ENCODE data around the gene IL18.
"Not testable (repeated sequence)": the region's sequence is repeated elsewhere in the genome, so short reads cannot be mapped to it uniquely, and the experiment has no call there.

IL18 gene

GRCh38 chr11:112172362-112172994, 8.6 kb upstream of the IL18 start:
- no peak for DNase-seq (ENCODE audit: low read depth)

GRCh38 chr11:112167145-112167544, 3.3 kb upstream of the IL18 start, which contains the start of gene TEX12:
Gene TEX12 (plus strand): TSS chr11:112167372. CDS start chr11:112169269, 1,897 bp downstream.
- no peak for DNase-seq (ENCODE audit: low read depth)

- no peak for DNase-seq (ENCODE audit: low read depth)
Measured at GRCh38 chr11:112166562-112166961, 2.7 kb upstream of the IL18 start.

DNA sequence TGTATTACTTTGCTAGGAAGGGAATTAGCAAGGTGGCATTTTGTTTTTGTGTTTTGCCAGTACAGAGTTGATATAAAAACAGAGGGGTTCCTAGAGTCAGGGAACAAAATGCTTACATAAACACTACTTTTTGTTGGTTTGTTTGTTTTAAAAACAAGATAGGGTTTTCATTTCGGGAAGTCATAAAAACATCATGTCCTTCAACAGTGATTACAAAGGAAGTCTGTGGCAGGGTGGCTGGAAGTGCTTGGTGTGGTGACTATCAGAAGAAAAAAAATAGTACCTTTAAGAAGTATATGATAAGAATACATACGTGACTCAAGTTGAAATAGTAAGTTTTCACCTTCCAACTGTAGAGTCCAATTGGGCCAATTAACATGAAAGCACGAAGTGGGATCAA, 1.2 kb upstream of the IL18 start:
- DNase-seq (ENCODE audit: low read depth), result no peak

DNA sequence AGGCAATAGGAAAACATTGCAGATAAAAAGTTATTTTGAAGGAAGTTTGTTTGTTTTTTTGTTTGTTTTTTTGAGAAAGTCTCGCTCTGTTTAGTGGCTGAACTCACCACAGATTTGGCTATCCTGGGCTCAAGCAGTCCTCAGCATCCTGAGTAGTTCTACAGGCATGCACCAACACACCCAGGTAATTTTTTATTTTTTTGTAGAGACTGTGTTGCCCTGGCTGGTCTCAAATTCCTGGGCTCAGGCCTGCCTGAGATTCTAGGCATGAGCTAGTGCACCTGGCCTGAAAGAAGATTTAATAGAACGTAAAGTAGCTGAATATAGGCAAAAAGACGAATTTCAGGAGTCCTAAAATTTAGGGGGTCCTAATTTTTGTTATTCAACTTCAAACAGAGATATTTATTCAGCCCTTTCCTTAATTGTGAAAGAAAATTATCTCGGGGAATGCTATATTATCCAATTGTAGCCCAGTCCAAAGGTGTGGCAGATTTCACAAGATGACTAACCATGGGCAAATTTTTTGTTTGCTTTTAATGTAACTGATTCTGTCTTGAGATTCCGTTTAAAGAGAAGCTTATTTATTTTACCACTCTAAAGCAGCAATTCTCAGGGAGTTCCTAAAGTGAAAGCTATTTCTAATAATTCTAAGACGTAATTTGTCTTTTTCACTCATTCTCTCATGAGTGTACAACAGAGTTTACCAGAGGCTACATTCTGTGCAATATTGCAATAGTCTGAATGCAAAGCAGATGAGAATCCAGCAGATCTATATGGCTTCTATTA, 940 bp downstream of the IL18 start:
- no peak for DNase-seq (ENCODE audit: low read depth)

DNA sequence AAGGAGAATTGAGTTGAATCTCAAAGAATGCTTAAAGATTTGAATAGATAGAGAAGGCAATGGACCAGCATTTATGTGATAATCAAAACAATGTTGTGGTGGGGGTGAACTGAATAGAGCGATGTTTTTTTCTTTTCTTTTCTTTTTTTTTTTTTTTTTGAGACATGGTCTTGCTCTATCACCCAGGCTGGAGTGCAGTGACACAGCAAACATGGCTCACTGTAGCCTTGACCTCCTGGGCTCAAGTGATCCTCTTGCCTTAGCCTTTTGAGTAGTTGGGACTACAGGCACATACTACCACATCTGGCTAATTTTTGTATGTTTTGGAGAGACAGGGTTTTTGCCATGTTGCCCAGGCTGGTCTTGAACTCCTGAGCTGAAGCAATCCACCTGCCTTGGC, 1.7 kb downstream of the IL18 start:
- DNase-seq (ENCODE audit: low read depth), result not testable (repeated sequence)

GRCh38 chr11:112161012-112161411, 2.9 kb downstream of the IL18 start:
- DNase-seq (ENCODE audit: low read depth), result no peak

GRCh38 chr11:112160091-112160848, 3.6 kb downstream of the IL18 start:
- DNase-seq (ENCODE audit: low read depth), result no peak

DNA sequence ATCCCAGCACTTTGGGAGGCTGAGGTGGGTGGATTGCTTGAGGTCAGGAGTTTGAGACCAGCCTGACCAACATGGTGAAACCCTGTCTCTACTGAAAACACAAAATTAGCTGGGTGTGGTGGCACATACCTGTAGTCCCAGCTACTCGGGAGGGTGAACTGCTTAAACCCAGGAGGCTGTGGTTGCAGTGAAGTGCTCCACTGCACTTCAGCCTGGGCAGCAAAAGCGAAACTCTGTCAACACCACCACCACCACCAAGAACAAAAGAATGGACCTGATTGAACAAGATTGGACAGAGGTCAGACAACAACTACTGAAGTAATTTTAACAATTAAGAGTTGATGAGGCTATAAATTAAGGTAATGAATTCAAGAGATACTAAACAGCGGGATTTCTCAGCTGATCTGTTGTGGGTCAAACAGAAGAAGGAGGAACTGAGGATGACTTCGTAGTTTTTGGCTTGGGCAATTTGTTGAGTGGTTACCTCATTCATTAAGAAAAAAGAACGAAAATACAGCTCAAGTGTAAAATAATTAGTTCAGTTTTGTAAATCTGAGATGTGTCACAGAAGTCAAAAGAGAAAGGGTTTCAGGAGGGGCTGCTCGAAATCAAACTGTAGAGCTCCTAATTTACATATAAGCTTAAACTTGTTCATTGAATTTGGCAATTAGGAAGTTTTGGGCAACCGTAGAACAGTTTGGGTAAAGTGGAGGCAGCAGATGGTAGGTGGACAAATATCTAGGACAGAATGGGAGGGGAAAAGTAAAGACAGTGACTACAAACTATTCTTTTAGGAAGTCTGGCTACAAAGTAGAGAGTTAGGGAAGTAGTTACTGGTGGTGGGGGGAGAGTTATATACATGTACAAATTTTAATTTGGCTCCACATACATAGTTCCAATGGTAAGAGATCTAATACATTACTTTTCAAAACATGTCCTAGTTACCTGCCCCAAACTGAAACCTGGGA, 4.5 kb downstream of the IL18 start:
- DNase-seq (ENCODE audit: low read depth), result no peak

DNA sequence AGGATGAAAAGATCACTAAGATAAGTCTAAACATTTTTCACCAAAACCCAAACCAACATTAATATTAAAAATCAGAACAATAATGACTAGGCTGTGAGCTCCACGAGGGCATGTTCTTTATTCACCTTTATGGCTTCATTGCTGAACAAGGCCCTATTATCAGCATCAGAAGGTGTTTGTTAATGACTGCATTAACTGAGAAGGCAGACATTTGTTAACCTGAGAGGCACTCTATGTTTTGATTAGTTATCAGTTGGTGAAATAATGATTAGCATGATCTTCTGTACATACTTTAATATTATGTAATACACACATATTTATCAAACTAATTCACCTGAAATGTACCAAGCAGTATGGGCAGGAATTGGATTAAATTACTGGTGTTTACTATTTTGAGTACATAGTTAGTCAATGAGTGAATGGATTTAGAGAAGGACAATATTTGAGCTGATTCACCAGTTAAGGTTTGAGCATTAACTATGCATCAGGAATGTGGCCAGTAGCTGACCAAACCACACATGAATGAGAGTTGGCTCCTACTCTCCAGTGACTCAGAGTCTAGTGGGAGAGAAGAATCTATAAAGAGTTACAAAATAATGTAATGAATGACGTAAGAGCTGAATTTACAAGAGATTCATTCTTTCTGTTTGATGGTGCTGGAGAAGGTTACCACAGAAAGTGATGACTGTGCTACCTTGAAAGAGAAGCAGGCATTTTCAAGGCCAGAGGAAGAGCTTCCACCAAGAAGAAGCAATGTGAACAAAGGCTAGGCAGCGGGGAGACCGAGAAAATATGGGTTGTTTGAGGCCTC, 6.7 kb downstream of the IL18 start:
- no peak for DNase-seq (ENCODE audit: low read depth)

- DNase-seq (ENCODE audit: low read depth), result no peak
Measured at GRCh38 chr11:112156153-112156955, 7.5 kb downstream of the IL18 start.

DNA sequence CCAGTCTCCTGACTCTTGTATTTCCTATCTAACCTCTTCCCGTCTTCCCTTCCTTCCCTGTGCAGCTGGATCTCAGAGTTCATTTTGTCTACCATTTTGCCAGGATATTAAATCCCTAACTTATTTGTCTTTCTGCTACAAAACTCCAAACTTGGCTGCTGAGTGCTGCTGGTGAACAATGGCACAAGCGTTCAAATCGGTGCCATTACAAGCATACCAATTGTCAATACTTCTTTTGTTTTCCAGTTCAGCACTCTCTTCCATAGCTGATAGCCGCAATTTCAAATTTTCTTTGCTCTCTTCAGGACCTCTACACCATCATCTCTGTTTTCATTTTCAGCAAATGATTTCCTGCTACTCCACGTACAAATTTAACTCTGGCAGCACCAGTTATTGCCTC, 13.4 kb downstream of the IL18 start:
- no peak for DNase-seq (ENCODE audit: low read depth)

GRCh38 chr11:112143597-112143996, 20.3 kb downstream of the IL18 start:
- DNase-seq (ENCODE audit: low read depth), result no peak

- DNase-seq (ENCODE audit: low read depth), result no peak
Measured at GRCh38 chr11:112134473-112134872, 29.4 kb downstream of the IL18 start.

DNA sequence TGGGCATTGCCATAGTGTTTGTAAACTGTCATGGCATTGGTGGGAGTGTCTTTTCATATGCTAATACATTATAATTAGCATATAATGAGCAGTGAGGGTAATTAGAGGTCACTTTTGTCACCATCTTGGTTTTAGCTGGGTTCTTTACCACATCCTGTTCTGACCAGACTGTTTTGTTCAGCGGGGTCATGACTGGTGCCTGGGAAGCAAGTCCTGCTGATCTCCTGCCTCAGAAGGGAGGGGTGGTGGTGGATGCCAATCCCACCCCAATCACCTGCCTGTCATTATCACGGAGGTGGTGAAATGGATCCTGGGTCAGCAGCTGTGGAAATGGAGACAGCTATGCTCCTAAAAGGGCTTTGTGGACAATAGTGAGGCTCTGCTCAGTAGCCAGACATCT, 31.2 kb downstream of the IL18 start:
- DNase-seq (ENCODE audit: low read depth), result no peak

DNA sequence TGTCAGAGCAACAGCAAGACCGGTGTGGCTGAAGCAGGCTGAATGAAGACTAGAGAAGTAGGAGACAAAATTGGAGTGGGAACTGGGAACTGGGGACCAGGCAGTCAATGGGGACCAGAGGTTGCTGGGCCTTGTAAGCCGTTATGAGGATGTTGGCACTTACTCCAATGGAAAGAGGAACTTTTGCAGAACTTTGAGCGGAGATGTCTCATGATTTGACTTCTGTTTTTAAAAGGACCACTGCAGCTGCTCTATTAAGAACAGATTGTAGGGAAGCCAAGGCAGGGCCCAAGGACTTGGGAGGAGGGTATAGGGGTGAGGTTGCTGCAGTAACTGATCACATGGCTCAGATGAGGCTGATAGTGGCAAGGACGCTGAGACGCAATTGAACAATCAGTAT, 34.2 kb downstream of the IL18 start:
- DNase-seq (ENCODE audit: low read depth), result no peak

DNA sequence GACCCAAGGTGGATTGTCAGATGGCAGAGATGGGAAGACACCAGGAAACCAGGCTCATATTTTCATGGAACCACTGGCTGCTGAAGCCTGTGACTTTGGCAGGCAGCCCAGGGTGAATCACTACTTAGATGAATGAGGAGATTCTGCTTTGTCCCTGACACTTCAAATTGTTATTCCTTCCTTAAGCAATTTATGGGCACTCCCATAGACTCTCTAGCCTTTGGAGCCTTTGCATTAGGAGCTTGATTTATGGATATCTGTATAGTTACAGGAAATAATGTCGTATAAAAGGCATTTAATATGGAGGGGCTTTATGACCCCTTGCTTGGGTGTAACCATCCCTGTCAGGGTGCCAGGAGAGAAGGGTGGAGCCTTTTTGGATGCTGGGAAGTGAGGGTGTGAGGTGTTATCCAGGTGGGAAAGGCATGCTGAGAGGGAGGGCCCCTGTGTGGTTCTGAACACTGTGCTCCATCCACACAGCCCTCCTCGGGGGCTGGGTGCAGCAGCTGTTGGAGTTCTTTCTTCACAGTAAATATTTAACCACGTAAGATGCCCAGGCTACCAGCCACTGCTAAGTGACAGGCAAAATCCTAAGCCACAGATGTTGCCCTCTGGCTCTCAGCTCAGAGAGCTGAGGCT, 35.3 kb downstream of the IL18 start:
- DNase-seq (ENCODE audit: low read depth), result no peak

DNA sequence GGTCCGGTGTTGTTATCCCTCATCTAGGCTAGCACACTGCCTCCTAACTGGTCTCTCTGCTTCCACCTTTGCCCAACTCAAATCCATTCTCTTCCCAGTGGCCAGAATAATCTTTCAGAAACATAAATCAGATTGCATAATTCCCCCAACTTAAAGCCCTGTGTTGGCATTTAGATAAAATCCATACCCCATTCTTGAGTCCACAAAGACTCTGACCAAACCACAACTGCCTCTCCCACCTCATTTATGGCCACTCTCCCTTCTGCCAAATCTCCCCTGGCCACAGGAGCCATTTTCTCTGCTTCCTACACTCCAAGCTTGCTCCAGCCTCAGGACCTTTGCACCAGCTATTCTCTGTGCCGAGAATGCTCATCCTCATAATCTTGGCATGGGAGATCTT, 36.8 kb downstream of the IL18 start:
- no peak for DNase-seq (ENCODE audit: low read depth)

GRCh38 chr11:112123129-112123528, 40.8 kb downstream of the IL18 start:
- no peak for DNase-seq (ENCODE audit: low read depth)
